Activated naive CD8-positive, alpha-beta T cell treated with anti-CD3 and anti-CD28 coated beads, Interleukin-2, amount 10 ng/mL, durations not matched to agents 7 days and 5 days (primary cell): ENCODE results near the gene PTPRR. TPM values are rescaled to one million over a fixed set of nuclear protein-coding genes. Genes with fewer than 3 reads are reported as not detected.

Experiments used
- ATAC-seq: fragments of 150-1000 bp; cut with Tn5 transposase; one replicate; pipeline ENCODE4 v1.10.0; 2021; ENCODE audit warnings: low read depth, moderate library complexity
- POLR2A ChIA-PET: fragments of 350-600 bp; sonication (Branson Sonifier 250); formaldehyde crosslinking; loops from one replicate; lab custom pipeline; 2021; ENCODE audit warnings: antibody characterized with exemption; lab: Charles Lee
- DNase-seq: peaks from one replicate; pipeline ENCODE4 v3.0.0; 2021
- H3K27ac Mint-ChIP-seq: one replicate; pipeline ENCODE4 v1.8.0; 2022; ENCODE audit warnings: mild to moderate bottlenecking, mixed read lengths
- H3K27me3 Mint-ChIP-seq: one replicate; pipeline ENCODE4 v1.8.0; 2022; ENCODE audit warnings: mild to moderate bottlenecking, moderate library complexity, mixed read lengths
- H3K36me3 Mint-ChIP-seq: one replicate; pipeline ENCODE4 v1.8.0; 2021; ENCODE audit warnings: mild to moderate bottlenecking, mixed read lengths
- H3K4me1 Mint-ChIP-seq: one replicate; pipeline ENCODE4 v1.8.0; 2021; ENCODE audit warnings: mixed read lengths
- H3K4me3 Mint-ChIP-seq: one replicate; pipeline ENCODE4 v1.8.0; 2022; ENCODE audit warnings: mild to moderate bottlenecking, moderate library complexity, mixed read lengths
- H3K9me3 Mint-ChIP-seq: one replicate; pipeline ENCODE4 v1.8.0; 2021; ENCODE audit warnings: mixed read lengths
- total RNA-seq, 2 experiments: library from RNA; stranded (reverse); gene quantifications; one replicate each; pipeline ENCODE4 v1.2.3, GENCODE V29; 2021

Gene PTPRR
- total RNA-seq, 2 experiments from 2014 or later = not detected

DNA sequence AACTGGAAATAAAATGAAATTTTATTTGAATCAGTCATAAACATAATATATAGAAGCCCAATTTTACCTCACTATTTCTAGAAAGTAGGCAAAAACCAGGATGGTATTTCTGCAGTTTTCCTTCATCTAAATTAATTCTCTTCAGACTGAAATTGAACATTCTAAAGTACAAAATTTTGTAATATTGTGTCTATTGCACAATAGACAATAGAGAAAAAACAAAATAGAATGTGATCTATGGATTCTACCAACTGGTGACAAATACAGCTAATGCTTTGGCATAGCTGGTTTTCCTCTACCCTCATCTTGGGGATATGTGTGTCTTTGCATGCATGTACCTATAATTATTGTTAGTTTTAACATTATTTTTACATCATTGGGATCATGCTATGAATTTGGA is 8.5 kb upstream of the PTPRR start:
- Mint-ChIP-seq H3K9me3 (no peaks in the 10 kb centered on the region), H3K27ac (no peak overlapping the region), H3K4me3 (no peak overlapping the region), H3K4me1 (no peaks in the 10 kb centered on the region), H3K36me3 (no peaks in the 10 kb centered on the region), H3K27me3 (no peaks in the 10 kb centered on the region)
- POLR2A ChIA-PET = no interaction called here
- ATAC-seq = no peak
- DNase-seq = no peak

DNA sequence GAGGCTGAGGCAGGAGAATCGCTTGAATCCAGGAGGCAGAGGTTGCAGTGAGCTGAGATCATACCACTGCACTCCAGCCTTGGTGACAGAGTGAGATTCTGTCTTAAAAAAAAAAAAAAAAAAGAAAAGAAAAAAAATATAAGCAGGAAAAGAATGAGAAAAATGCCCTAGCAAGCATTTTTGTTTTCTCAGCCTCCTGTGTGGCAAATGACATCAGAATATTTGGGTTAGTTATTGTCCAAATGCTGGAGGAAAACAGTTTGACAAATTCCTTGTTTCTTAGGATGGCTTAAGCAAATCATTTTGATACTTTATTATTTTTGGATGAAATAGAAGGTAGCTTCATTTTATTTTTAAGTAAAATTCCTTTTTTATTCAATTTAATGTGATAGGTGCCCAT is 7.5 kb upstream of the PTPRR start:
- Mint-ChIP-seq H3K4me1 (no peaks in the 10 kb centered on the region), H3K4me3 (no peak overlapping the region), H3K27me3 (no peaks in the 10 kb centered on the region), H3K36me3 (no peaks in the 10 kb centered on the region), H3K9me3 (no peaks in the 10 kb centered on the region), H3K27ac (no peak overlapping the region)
- DNase-seq (no peak), ATAC-seq (no peak)
- POLR2A ChIA-PET = no interaction called here

DNA sequence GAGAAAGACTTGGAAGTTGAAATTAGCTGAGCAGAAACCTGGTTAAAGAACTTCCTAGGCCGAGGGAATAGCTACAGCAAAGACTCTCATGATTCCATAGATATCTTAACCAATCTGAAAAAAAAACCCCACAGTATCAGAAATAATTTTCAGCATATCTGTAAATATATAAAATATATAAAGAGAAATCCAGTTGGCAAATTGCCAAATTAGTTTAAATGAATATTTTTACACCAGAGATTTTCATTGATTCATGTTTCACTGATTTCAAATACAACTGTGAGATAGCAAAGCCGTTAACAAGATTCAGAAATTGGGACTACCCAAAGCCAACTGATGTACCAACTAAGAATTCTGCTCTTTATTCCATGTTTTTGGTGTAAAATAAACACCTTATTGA is 6.8 kb upstream of the PTPRR start:
- Mint-ChIP-seq H3K4me3 (no peak overlapping the region), H3K27ac (no peak overlapping the region), H3K27me3 (no peaks in the 10 kb centered on the region), H3K36me3 (no peaks in the 10 kb centered on the region), H3K4me1 (no peaks in the 10 kb centered on the region), H3K9me3 (no peaks in the 10 kb centered on the region)
- POLR2A ChIA-PET = no interaction called here
- DNase-seq = no peak
- no peak for ATAC-seq

DNA sequence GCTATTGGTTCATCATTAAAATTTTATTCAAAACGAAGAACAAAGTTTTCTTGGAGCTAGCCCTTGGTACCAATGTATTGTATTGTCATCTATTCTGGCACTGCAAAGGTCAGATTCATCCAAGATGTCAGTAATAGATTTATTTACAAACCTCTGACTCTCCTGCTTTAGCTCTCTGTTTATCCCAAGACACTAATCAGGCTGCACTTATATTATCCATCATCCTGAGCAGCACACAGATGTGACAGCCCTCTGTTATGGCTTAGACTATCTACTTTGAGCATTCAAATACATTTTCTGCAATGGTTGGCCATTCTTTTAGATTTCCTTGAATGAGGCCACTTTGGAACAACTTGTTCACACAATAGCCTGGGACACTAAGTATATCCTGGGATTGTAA is 5.0 kb upstream of the PTPRR start:
- peaks cover 5% of the 10 kb centered on the region for H3K27me3 Mint-ChIP-seq
- no peaks in the 10 kb centered on the region for H3K9me3 Mint-ChIP-seq
- no peak for DNase-seq
- ATAC-seq = no peak
- no peaks in the 10 kb centered on the region for H3K4me1 Mint-ChIP-seq
- no peak overlapping the region for H3K4me3 Mint-ChIP-seq
- H3K36me3 Mint-ChIP-seq = no peaks in the 10 kb centered on the region
- no peak overlapping the region for H3K27ac Mint-ChIP-seq
- POLR2A ChIA-PET = no interaction called here

DNA sequence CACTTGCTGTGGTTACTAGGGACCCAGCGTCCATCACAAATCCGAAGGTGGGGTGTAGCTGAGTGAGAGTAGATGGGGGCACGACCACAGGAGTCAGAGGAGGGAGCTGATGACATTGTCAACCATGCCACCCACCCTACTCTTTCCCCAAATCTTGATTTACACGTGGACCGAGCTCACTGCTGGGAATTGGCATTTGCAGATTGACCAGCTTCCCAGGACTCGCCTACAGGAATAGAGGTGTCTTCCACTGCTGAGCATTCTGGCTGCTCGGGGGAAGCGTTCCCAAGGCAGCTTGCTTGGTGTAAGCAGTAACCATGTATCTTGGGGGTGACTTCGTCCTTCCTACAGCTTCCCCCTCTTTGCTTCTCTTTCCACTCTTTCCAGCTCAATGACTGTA is 353 bp upstream of the PTPRR start:
- no peaks in the 10 kb centered on the region for H3K9me3 Mint-ChIP-seq

DNA sequence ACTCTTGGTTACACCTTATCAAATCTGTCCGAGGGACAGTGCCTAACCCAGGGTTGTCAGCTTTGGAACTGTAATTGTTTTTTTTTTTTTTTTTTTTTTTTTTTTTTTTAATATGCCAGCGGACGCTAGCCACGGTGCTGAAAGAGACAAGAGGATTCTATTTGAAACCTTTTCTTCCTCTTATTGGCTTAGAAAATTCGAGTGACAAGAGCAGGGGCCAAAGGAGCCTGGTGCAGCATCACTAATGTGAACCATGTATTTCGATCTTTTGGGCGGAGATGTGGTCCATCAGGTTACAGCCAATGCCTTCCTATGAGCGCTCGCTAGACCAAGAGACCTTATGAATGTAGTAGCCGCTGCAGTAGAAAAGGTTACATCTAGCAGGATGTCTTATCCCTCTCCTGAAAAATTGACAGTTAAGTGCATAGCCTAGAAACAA is 922 bp downstream of the PTPRR start:
- H3K27me3 Mint-ChIP-seq = peaks cover 12% of the 10 kb centered on the region
- POLR2A ChIA-PET = no interaction called here
- no peaks in the 10 kb centered on the region for H3K4me1 Mint-ChIP-seq
- no peaks in the 10 kb centered on the region for H3K9me3 Mint-ChIP-seq
- H3K36me3 Mint-ChIP-seq = no peaks in the 10 kb centered on the region
- no peak overlapping the region for H3K4me3 Mint-ChIP-seq
- H3K27ac Mint-ChIP-seq = no peak overlapping the region
- ATAC-seq (no peak), DNase-seq (no peak)

More for the DNA sequence above, 353 bp upstream of the PTPRR start:
- Mint-ChIP-seq H3K4me1 (no peaks in the 10 kb centered on the region), H3K27me3 (peaks cover 12% of the 10 kb centered on the region), H3K27ac (no peak overlapping the region), H3K4me3 (no peak overlapping the region), H3K36me3 (no peaks in the 10 kb centered on the region)
- ATAC-seq = no peak
- no peak for DNase-seq
- POLR2A ChIA-PET = no interaction called here

DNA sequence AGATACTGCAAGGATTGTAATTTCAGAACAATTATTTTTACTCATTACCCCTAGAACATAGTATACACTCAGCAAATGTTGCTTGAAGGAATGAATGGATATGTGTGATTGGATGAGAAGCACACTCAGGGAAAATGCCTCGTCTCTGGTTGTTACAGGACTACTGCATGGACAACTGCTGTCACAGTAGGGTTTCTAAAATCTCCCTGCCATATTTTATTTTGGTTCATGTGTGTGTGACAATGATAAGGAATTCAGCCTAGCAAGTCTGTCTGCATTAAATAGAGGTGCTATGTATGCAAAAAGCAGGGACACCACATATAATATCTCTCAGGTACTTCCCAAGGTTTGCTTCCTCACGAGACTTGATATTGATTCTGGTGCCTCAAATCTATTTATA is 1.4 kb downstream of the PTPRR start:
- Mint-ChIP-seq H3K36me3 (no peaks in the 10 kb centered on the region), H3K27ac (no peak overlapping the region), H3K27me3 (peaks cover 12% of the 10 kb centered on the region), H3K4me3 (no peak overlapping the region), H3K4me1 (no peaks in the 10 kb centered on the region), H3K9me3 (no peaks in the 10 kb centered on the region)
- DNase-seq (no peak), ATAC-seq (no peak)
- POLR2A ChIA-PET = no interaction called here

DNA sequence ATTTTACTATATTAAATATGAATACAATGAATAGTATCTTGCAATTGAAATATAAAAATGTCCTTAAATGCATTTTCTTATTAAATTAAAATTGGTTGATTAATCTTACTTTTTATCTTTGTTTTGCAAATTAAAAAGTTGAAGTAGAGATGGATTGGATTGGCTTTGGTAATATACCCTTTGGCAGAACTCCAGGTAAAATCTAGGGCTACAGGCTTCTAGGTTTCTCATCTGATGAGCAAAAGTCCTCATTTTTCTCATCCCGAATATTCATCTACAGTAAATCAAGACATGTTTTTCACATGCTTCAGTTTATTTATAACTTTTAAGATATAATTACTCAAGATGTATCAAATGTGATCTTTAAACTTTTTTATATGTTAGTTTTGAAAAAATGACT is 2.2 kb downstream of the PTPRR start:
- ATAC-seq = no peak
- no peak for DNase-seq
- no peak overlapping the region for H3K27ac Mint-ChIP-seq
- H3K4me3 Mint-ChIP-seq = no peak overlapping the region
- H3K27me3 Mint-ChIP-seq = peaks cover 12% of the 10 kb centered on the region
- no peaks in the 10 kb centered on the region for H3K9me3 Mint-ChIP-seq
- POLR2A ChIA-PET = no interaction called here
- no peaks in the 10 kb centered on the region for H3K4me1 Mint-ChIP-seq
- H3K36me3 Mint-ChIP-seq = no peaks in the 10 kb centered on the region

DNA sequence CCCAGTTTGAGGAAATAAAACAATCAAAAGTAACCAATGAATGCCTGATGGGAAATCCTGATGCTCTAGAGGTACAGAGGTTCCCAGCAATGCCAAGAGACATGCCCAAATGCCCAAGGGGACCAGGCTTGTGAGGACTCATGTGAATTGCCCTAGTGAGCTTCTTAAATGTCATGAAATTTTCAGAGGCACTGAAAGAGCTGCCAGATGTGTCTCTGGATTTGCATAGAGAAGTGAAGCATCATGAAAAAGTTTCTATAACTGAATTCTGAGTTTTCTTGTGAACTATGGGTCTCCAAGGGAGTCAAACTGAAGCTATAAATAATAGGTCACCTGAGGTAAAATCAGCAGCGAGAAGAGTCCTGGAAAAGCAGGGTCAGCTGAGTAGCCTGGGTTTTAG is 9.9 kb downstream of the PTPRR start:
- POLR2A ChIA-PET = no interaction called here
- no peak overlapping the region for H3K27ac Mint-ChIP-seq
- peaks cover 2% of the 10 kb centered on the region for H3K9me3 Mint-ChIP-seq
- no peak overlapping the region for H3K4me3 Mint-ChIP-seq
- DNase-seq (no peak), ATAC-seq (no peak)
- no peaks in the 10 kb centered on the region for H3K27me3 Mint-ChIP-seq
- H3K36me3 Mint-ChIP-seq = no peaks in the 10 kb centered on the region
- H3K4me1 Mint-ChIP-seq = no peaks in the 10 kb centered on the region

DNA sequence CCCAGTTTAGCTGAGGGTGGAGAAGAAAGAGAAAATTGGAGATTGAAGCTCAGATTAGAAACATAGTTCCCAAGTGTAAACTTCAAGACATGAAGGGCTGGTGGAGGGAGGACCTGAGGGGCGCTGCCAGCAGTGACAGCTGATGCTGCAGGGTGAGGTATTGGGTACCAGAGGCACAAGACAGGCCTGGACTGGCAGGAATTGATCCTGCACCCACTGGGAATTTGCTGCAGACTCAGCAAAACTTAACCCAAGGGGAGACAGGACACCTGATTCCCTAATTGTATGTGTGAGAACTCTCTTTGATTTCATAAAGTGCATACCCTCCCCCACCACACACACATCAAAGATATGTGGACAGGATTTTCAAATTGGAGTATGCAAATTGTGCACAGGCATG is 11.6 kb downstream of the PTPRR start:
- POLR2A ChIA-PET = no interaction called here

DNA sequence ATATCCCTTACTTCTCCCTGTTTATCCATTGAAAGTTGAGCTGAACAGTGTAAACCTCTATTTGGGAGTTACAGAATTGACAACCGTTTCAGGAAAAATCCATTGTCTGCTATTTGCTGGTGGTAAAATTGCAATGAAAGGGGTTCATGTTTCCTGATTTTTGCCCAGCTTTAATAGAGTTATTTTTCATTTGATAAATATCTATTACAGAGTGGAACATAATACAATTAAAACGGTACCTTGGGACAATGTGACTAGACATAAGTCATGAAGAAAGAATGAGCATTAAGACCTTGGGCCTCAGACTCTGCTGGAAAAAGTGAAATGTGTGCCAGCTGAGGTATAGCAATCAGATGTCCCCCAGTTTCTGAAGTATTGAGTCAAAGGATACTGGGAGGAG is 13.1 kb downstream of the PTPRR start:
- Mint-ChIP-seq H3K27ac (no peak overlapping the region), H3K36me3 (no peaks in the 10 kb centered on the region), H3K27me3 (no peaks in the 10 kb centered on the region), H3K4me3 (no peak overlapping the region), H3K9me3 (peaks cover 2% of the 10 kb centered on the region), H3K4me1 (no peaks in the 10 kb centered on the region)
- no peak for DNase-seq
- POLR2A ChIA-PET = no interaction called here
- ATAC-seq = no peak

More for the DNA sequence above, 11.6 kb downstream of the PTPRR start:
- ATAC-seq = no peak
- Mint-ChIP-seq H3K4me1 (no peaks in the 10 kb centered on the region), H3K27me3 (no peaks in the 10 kb centered on the region), H3K27ac (no peak overlapping the region), H3K36me3 (no peaks in the 10 kb centered on the region), H3K9me3 (peaks cover 2% of the 10 kb centered on the region), H3K4me3 (no peak overlapping the region)
- DNase-seq = no peak

DNA sequence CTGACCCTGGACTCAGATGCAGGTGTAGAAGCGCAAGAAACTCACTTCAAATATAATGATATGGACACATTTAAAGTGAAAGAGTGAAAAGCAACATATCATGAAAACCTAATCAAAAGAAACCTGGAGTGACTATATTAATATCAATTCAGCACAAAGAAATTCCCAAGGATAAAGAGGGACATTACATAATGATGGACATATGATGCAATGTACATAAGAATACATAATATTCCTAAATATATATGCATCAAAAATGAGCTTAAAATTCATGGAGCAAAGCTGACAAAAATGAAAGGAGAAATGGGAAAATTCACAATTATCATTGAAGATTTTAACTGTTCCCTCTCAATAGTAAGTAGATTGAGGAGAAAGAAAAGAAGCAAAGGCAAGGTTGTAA is 24.6 kb downstream of the PTPRR start:
- no peak for DNase-seq
- H3K4me3 Mint-ChIP-seq = no peak overlapping the region
- H3K9me3 Mint-ChIP-seq = no peaks in the 10 kb centered on the region
- ATAC-seq = no peak
- no peaks in the 10 kb centered on the region for H3K4me1 Mint-ChIP-seq
- no peaks in the 10 kb centered on the region for H3K36me3 Mint-ChIP-seq
- H3K27ac Mint-ChIP-seq = no peak overlapping the region
- POLR2A ChIA-PET = no interaction called here
- no peaks in the 10 kb centered on the region for H3K27me3 Mint-ChIP-seq

DNA sequence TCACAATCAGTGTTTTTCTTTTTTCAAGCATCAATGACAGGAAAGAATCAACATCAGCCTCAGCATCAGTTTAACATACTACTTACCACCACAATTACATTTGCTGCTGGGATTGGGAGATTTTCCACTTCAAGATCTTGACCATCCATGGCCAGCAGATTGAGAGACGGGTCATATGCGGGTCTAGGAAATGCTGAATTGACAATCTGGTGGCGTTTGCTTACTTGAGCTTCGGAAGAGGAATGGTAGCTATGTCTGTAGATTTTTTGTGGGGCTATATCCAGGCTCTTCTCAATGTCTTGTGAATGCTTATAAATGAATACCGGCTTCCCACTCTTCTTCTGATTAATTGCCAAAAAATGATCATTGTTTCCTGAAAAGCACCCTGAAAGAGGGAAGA is 27.9 kb downstream of the PTPRR start:
- POLR2A ChIA-PET = no interaction called here
- DNase-seq (no peak), ATAC-seq (no peak)
- Mint-ChIP-seq H3K4me3 (no peak overlapping the region), H3K27me3 (no peaks in the 10 kb centered on the region), H3K27ac (no peak overlapping the region), H3K9me3 (no peaks in the 10 kb centered on the region), H3K36me3 (no peaks in the 10 kb centered on the region), H3K4me1 (no peaks in the 10 kb centered on the region)

DNA sequence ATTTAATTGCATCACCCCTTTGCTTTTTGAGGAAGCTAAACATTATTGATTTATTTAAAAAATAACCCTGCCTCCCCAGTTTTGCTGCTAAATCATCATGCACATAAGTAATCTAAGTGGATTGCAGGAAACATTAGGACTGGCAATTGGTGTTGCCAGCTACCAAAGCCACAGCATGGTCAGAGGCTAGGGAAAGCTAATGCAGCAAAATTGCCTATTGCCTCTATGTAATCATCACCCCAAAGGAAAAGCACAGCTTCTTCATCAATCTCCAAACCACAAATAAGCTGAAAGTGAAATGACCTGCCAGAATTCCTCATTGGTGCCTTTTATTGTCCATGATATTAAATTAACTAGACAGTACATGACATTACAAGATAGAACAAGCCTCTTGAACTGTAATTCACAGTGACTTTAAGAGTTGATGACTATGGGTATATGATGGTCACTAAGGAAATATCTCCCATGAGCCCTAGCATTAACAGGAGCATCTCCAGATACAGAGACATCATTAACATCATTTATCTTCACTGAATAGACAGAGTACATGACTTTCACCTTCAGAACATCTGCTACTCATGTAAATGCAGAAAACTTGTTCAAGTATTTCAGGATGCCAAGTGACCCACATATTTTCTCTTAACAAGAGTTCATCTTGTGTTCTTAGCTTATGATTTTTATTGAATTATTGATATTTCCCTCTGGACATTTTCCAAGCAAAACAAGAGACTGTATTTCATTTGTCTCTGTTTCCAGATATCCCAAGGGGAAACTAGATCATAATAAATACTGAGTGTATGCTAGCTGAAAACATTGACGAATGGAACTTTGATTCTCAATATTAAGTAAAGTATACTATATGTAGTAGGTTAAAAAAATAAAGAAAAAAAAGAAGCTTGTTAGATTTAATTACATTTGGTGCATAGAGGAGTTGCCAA is 29.4 kb downstream of the PTPRR start:
- Mint-ChIP-seq H3K9me3 (no peaks in the 10 kb centered on the region), H3K36me3 (no peaks in the 10 kb centered on the region)
- POLR2A ChIA-PET = no interaction called here

More for the DNA sequence above, 29.4 kb downstream of the PTPRR start:
- no peak for DNase-seq
- Mint-ChIP-seq H3K27me3 (no peaks in the 10 kb centered on the region), H3K4me1 (no peaks in the 10 kb centered on the region), H3K27ac (no peak overlapping the region), H3K4me3 (no peak overlapping the region)
- ATAC-seq = no peak
